Measurements from ENCODE around the gene ACTA1. TPM values are rescaled to one million over a fixed set of nuclear protein-coding genes. Genes with fewer than 3 reads are reported as not detected.

ACTA1 gene
- total RNA-seq, 1 donor from 2014 or later: 19.0 TPM

DNA sequence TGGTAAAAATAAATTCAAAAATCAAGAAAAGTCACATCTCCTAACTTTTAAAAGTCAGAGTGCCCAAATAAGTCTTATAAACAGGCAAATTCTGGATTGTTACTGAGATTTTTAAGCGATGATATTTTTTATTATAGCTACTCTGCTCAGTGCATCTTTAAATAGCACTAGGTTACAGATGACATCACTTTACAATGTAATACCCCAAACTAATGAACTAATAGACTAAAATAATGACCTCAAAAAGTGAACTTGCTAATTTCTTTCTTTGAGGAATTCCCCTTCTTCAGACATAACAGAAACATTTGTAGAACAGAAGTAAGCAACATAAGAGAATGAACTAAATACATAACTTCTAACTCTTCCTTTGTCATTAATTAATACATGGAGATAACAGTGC, 33.0 kb upstream of the ACTA1 start:
- peaks cover 8% of the 10 kb centered on the region for H3K36me3 Mint-ChIP-seq (ENCODE audit: low read depth, unreplicated experiment)

DNA sequence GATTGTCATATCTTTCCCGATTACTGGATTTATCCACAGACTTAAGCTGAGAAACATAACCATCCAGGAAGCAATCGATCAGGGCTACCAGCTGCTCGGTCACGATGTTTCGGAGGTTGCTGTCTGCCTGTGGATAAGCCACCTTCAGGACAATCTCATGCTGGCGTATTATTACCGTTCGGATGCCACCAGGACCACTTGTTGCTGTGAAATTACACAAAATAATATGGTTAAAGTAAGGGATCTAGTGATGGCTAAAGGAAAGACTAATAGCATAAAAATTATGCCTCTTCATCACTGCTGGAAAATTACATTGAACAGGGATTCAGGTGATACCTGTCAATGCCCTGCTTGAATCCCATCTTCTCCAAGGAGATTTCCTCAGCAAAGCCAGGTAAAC, 30.8 kb upstream of the ACTA1 start:
- Histone ChIP-seq H3K4me2 (ENCODE audit: low read length) (no peak overlapping the region), H3K27ac (ENCODE audit: low read depth, low read length) (no peak overlapping the region), H3K9me3 (ENCODE audit: insufficient read depth, low read depth, low read length) (no peaks in the 10 kb centered on the region), H4K20me1 (ENCODE audit: insufficient read depth, low read length) (no peaks in the 10 kb centered on the region), H3K4me3 (ENCODE audit: insufficient read depth, low read depth, low read length) (no peak overlapping the region), H3K4me1 (ENCODE audit: insufficient read depth, low read length) (no peaks in the 10 kb centered on the region), H3K9ac (ENCODE audit: low read length) (no peak overlapping the region), H3K36me3 (ENCODE audit: insufficient read depth, low read length) (peaks cover 36% of the 10 kb centered on the region), H3K79me2 (ENCODE audit: insufficient read depth, low read length) (no peaks in the 10 kb centered on the region), H2AFZ (ENCODE audit: low read depth, low read length) (no peak overlapping the region), H3K27me3 (ENCODE audit: insufficient read depth, low read length) (no peaks in the 10 kb centered on the region)
- H3K9me3 Mint-ChIP-seq (ENCODE audit: unreplicated experiment): no peaks in the 10 kb centered on the region
- peaks cover 12% of the 10 kb centered on the region for H3K36me3 Mint-ChIP-seq (ENCODE audit: low read depth, unreplicated experiment)
- FAIRE-seq (no peak), DNase-seq (ENCODE audit: low read depth) (no peak)
- H3K27me3 Mint-ChIP-seq (ENCODE audit: low read depth, unreplicated experiment): no peaks in the 10 kb centered on the region
- no peak overlapping the region for H3K4me3 Mint-ChIP-seq (ENCODE audit: unreplicated experiment)
- TF ChIP-seq EZH2 (IDR thresholded peaks at IDR 0.05; ENCODE audit: insufficient read depth, low read length): no peak
- TF ChIP-seq, protein P1, sequence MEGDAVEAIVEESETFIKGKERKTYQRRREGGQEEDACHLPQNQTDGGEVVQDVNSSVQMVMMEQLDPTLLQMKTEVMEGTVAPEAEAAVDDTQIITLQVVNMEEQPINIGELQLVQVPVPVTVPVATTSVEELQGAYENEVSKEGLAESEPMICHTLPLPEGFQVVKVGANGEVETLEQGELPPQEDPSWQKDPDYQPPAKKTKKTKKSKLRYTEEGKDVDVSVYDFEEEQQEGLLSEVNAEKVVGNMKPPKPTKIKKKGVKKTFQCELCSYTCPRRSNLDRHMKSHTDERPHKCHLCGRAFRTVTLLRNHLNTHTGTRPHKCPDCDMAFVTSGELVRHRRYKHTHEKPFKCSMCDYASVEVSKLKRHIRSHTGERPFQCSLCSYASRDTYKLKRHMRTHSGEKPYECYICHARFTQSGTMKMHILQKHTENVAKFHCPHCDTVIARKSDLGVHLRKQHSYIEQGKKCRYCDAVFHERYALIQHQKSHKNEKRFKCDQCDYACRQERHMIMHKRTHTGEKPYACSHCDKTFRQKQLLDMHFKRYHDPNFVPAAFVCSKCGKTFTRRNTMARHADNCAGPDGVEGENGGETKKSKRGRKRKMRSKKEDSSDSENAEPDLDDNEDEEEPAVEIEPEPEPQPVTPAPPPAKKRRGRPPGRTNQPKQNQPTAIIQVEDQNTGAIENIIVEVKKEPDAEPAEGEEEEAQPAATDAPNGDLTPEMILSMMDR (IDR thresholded peaks at IDR 0.05; ENCODE audit: insufficient read depth, low read depth, low read length): no peak
- no peaks in the 10 kb centered on the region for H3K4me1 Mint-ChIP-seq (ENCODE audit: low read depth, unreplicated experiment)
- H3K27ac Mint-ChIP-seq (ENCODE audit: unreplicated experiment): no peak overlapping the region

More for the DNA sequence above, 33.0 kb upstream of the ACTA1 start:
- Histone ChIP-seq H3K79me2 (ENCODE audit: insufficient read depth, low read length) (no peaks in the 10 kb centered on the region), H4K20me1 (ENCODE audit: insufficient read depth, low read length) (no peaks in the 10 kb centered on the region), H3K9ac (ENCODE audit: low read length) (no peak overlapping the region), H3K36me3 (ENCODE audit: insufficient read depth, low read length) (peaks cover 27% of the 10 kb centered on the region), H3K4me2 (ENCODE audit: low read length) (no peak overlapping the region), H3K4me1 (ENCODE audit: insufficient read depth, low read length) (no peaks in the 10 kb centered on the region), H3K27me3 (ENCODE audit: insufficient read depth, low read length) (no peaks in the 10 kb centered on the region), H2AFZ (ENCODE audit: low read depth, low read length) (no peak overlapping the region), H3K27ac (ENCODE audit: low read depth, low read length) (no peak overlapping the region), H3K9me3 (ENCODE audit: insufficient read depth, low read depth, low read length) (no peaks in the 10 kb centered on the region), H3K4me3 (ENCODE audit: insufficient read depth, low read depth, low read length) (no peak overlapping the region)
- Mint-ChIP-seq H3K9me3 (ENCODE audit: unreplicated experiment) (no peaks in the 10 kb centered on the region), H3K4me3 (ENCODE audit: unreplicated experiment) (no peak overlapping the region), H3K4me1 (ENCODE audit: low read depth, unreplicated experiment) (no peaks in the 10 kb centered on the region), H3K27me3 (ENCODE audit: low read depth, unreplicated experiment) (no peaks in the 10 kb centered on the region), H3K27ac (ENCODE audit: unreplicated experiment) (no peak overlapping the region)
- DNase-seq (ENCODE audit: low read depth) (no peak), FAIRE-seq (no peak)
- no peak for TF ChIP-seq EZH2 (IDR thresholded peaks at IDR 0.05; ENCODE audit: insufficient read depth, low read length)
- TF ChIP-seq, protein P1 (IDR thresholded peaks at IDR 0.05; ENCODE audit: insufficient read depth, low read depth, low read length): no peak

DNA sequence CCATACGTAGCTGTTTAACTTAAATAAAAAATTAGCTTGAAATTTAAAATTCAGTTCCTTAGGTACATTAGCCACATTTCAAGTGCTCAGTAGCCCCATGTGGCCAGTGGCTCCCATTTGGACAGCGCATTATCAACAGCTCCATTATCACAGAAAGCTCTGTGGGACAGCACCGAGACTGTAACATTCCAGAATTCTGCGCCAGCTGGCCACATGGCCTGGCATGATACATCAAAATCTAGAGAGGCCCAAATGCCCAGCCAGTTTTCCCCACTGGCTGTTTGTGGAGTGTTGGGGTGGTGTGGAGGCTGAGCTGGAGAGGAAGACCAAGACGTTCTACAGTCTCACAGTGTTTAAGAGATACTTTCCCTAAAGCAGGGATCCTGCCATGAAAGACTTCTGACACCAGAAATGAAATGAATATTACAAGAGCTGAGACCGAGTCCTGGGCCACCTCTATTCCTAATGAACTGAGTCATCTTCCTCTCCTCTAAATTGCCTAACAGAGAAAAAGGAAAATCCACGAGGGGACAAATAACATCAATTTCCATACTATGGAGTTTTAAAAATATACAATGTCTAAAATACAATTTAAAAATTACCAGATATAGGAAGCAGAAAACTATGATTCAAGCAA, 27.3 kb upstream of the ACTA1 start:
- Mint-ChIP-seq H3K27ac (ENCODE audit: unreplicated experiment) (no peak overlapping the region), H3K27me3 (ENCODE audit: low read depth, unreplicated experiment) (no peaks in the 10 kb centered on the region), H3K9me3 (ENCODE audit: unreplicated experiment) (no peaks in the 10 kb centered on the region), H3K4me3 (ENCODE audit: unreplicated experiment) (no peak overlapping the region), H3K4me1 (ENCODE audit: low read depth, unreplicated experiment) (peaks cover 3% of the 10 kb centered on the region), H3K36me3 (ENCODE audit: low read depth, unreplicated experiment) (peaks cover 18% of the 10 kb centered on the region)
- H3K4me3 ChIP-seq (ENCODE audit: insufficient read depth, low read depth, low read length): no peak overlapping the region
- no peaks in the 10 kb centered on the region for H3K27me3 ChIP-seq (ENCODE audit: insufficient read depth, low read length)
- no peaks in the 10 kb centered on the region for H3K79me2 ChIP-seq (ENCODE audit: insufficient read depth, low read length)
- H4K20me1 ChIP-seq (ENCODE audit: insufficient read depth, low read length): no peaks in the 10 kb centered on the region
- TF ChIP-seq EZH2 (IDR thresholded peaks at IDR 0.05; ENCODE audit: insufficient read depth, low read length): no peak
- TF ChIP-seq, protein P1 (IDR thresholded peaks at IDR 0.05; ENCODE audit: insufficient read depth, low read depth, low read length): no peak
- no peaks in the 10 kb centered on the region for H3K4me1 ChIP-seq (ENCODE audit: insufficient read depth, low read length)
- H3K4me2 ChIP-seq (ENCODE audit: low read length): no peak overlapping the region
- no peak for DNase-seq (ENCODE audit: low read depth)
- no peak overlapping the region for H3K27ac ChIP-seq (ENCODE audit: low read depth, low read length)
- no peaks in the 10 kb centered on the region for H3K9me3 ChIP-seq (ENCODE audit: insufficient read depth, low read depth, low read length)
- H3K9ac ChIP-seq (ENCODE audit: low read length): no peak overlapping the region
- FAIRE-seq: no peak
- no peak overlapping the region for H2AFZ ChIP-seq (ENCODE audit: low read depth, low read length)
- H3K36me3 ChIP-seq (ENCODE audit: insufficient read depth, low read length): peaks cover 36% of the 10 kb centered on the region

Data from astrocyte (in vitro differentiated cells and primary cell).